ENCODE results near the gene PPARA. TPM values are rescaled to one million over a fixed set of nuclear protein-coding genes. Genes with fewer than 3 reads are reported as not detected.

Gene PPARA
- total and polyA plus RNA-seq, 2 donors (not counting 3 experiments of a cell fraction or from before 2014, with no cell fraction given) = 3.1 to 10.7 TPM

DNA sequence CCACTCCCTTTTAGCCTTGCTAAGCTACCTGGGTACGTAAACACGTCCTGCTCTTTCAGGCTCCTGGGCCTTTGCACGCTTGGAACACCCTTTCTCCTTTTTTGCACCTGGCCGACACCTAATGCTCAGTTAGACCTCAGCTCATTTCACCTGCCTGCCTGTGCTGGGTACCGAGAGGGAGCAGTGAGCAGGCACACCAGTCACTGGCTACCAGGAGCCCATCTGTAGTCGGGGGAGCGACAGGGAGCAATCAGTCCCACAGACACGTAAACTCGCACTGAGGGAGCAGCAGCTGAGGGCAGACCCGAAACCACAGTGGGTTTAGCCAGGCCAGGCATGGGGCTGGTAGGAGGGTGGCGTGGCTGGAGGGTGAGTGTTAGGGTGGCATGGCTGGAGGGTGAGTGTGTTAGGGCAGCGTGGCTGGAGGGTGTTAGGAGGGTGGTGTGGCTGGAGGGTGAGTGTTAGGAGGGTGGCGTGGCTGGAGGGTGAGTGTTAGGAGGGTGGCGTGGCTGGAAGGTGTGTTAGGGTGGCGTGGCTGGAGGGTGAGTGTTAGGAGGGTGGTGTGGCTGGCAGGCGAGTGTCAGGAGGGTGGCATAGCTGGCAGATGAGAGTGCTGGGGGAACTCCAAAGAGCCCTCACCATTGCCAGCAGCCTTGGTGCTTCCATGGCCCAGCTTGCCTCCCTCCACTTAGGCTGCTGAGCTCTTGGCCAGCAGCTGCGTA is 140.0 kb downstream of the PPARA start:
- Histone ChIP-seq H2AFZ (ENCODE audit: low read depth, low read length) (no peak overlapping the region), H3K27me3 (ENCODE audit: control insufficient read depth in 2 of 2, insufficient read depth in 2 of 2, low read length in 2 of 2) (no peaks in the 10 kb centered on the region), H3K27ac (ENCODE audit: insufficient read depth, low read depth, low read length) (no peak overlapping the region), H3K4me2 (ENCODE audit: insufficient read depth, low read length) (no peak overlapping the region), H3K9me1 (replicated peaks; ENCODE audit: control insufficient read depth, extremely low read depth, insufficient read depth, low read length) (no peaks in the 10 kb centered on the region), H3K79me2 (ENCODE audit: control insufficient read depth, insufficient read depth, low read length) (no peaks in the 10 kb centered on the region), H3K9me3 (replicated peaks; ENCODE audit: control insufficient read depth, insufficient read depth, low read length) (no peaks in the 10 kb centered on the region), H3K4me3 (replicated peaks in 1 of 3; ENCODE audit: insufficient read depth in 1 of 3, low read depth in 1 of 3, low read length in 3 of 3) (no peak overlapping the region), H3K4me1 (ENCODE audit: control insufficient read depth, extremely low read depth, insufficient read depth, low read length) (peaks cover 16% of the 10 kb centered on the region), H3K9ac (replicated peaks; ENCODE audit: extremely low read depth, insufficient read depth, low read length) (no peak overlapping the region), H3K36me3 (ENCODE audit: control insufficient read depth in 2 of 2, extremely low read depth in 1 of 2, insufficient read depth in 2 of 2, low read length in 2 of 2) (peaks cover under 1 to 12% of the 10 kb centered on the region in 2 experiments), H4K20me1 (replicated peaks; ENCODE audit: control insufficient read depth, extremely low read depth, insufficient read depth, low read length) (no peaks in the 10 kb centered on the region)
- DNase-seq (ENCODE audit: low read depth, low spot score) (no peak), FAIRE-seq (no peak)
- intact Hi-C loops (cut with micrococcal nuclease) (no loop called here), dilution Hi-C loops (cut with MboI; ENCODE audit: extremely low pct_ligation_motif_present, low sequenced_read_pairs) (no loop called here)
- ChIA-PET CTCF (no interaction called here), POLR2A (interaction anchor here (0.7 kb wide), 1 partner anchor 277 kb away, joined by 4 read pairs; no protein-coding TSS in a partner anchor)
- no TSS peak for BruUV-seq (replicated peaks)
- TF ChIP-seq MAX (IDR thresholded peaks at IDR 0.05; ENCODE audit: insufficient read depth, insufficient read length) (no peak), MYC (IDR thresholded peaks at IDR 0.05; ENCODE audit: low read depth, low read length) (no peak), FOS (IDR thresholded peaks at IDR 0.05; ENCODE audit: borderline replicate concordance, insufficient read depth, low read length) (no peak), GATA2 (IDR thresholded peaks at IDR 0.05; ENCODE audit: insufficient read depth, insufficient read length, low read depth, low read length) (no peak)
- TF ChIP-seq, protein P1, sequence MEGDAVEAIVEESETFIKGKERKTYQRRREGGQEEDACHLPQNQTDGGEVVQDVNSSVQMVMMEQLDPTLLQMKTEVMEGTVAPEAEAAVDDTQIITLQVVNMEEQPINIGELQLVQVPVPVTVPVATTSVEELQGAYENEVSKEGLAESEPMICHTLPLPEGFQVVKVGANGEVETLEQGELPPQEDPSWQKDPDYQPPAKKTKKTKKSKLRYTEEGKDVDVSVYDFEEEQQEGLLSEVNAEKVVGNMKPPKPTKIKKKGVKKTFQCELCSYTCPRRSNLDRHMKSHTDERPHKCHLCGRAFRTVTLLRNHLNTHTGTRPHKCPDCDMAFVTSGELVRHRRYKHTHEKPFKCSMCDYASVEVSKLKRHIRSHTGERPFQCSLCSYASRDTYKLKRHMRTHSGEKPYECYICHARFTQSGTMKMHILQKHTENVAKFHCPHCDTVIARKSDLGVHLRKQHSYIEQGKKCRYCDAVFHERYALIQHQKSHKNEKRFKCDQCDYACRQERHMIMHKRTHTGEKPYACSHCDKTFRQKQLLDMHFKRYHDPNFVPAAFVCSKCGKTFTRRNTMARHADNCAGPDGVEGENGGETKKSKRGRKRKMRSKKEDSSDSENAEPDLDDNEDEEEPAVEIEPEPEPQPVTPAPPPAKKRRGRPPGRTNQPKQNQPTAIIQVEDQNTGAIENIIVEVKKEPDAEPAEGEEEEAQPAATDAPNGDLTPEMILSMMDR (IDR thresholded peaks at IDR 0.05; ENCODE audit: extremely low read depth in 1 of 2, insufficient read depth in 1 of 2, low read depth in 1 of 2, low read length in 2 of 2) = no peak
